HG02943 (cell line): Measurements from ENCODE around the gene GCAT.
"Not testable (repeated sequence)": the region's sequence is repeated elsewhere in the genome, so short reads cannot be mapped to it uniquely, and the experiment has no call there.

Experiments used
- ATAC-seq: cut with Tn5 transposase; IDR thresholded peaks from one replicate; pipeline ENCODE4 v1.9.1; 2021; ENCODE audit warnings: mild to moderate bottlenecking, low read depth, moderate library complexity; ENCODE audit not compliant: unreplicated experiment

The GCAT gene

GRCh38 chr22:37781434-37782059 lies 26.2 kb upstream of the GCAT start:
- no peak for ATAC-seq

GRCh38 chr22:37782340-37783168 lies 25.2 kb upstream of the GCAT start:
- no peak for ATAC-seq

DNA sequence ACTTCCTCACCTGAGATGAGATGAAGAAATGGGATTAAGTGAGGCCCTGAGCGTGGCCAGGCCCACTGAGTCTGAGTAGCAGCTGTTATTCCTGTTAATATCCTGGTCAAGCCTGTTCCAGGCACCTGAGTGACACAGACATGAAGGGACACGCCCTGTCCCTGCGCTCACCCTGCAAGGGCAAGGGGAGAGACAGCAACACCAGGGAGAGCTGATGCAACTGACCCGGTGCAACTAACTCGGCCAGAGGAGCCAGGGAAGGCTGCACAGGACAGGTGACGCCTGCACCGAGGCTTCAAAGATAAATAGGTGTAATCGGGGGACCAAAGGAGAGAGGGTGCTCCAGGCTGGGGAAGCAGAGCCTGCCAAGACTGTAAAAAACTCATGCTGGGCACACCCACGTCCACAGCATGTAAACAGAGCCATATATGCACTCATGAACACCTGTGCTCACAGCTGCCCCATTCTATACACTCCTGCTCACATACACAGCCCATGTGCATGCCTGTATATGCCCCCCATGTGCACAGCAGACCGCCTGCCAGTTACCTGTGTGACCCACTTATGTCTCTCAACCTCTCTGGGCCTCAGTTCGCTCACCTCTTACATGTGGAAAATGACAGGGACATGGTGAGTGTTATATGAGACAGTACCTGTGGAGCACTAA lies 22.8 kb upstream of the GCAT start:
- ATAC-seq = no peak

DNA sequence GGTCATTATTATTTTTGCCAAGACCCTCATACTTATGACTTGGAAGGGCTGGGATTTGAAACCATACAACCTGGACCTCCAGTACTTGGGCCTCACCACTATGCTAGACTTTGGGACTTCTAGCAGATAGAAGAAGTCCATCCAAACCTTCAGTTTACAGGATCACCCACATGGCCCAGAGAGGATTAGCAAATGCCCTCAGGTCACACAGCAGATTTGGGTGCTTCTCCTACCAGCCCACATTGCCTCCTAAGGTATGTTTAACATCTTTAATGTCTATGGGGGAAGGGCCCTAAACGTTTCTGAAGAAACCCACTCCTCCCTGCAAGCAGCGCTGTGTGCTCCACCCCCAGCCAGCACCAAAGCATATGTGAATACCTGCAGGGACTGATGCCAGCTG lies 17.5 kb upstream of the GCAT start:
- no peak for ATAC-seq

GRCh38 chr22:37792494-37792893 lies 15.2 kb upstream of the GCAT start:
- no peak for ATAC-seq

DNA sequence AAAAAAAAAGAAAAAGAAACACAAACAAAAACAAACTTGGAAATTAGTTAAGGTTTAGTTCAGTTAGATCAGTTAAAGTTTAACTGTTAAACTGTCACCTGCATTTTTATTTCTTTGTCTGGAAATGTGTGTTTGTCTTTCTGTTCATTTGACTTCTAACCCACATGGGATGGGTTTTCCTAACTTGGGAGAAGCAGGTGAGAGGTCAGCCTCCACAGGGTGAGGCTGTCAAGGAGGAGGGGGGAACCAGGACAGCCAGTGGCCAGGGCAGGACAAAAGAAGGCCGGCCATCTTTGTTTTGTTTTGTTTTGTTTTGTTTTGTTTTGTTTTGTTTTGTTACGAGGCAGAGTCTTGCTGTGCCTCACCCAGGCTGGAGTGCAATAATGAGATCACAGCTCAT lies 13.4 kb upstream of the GCAT start:
- no peak for ATAC-seq

GRCh38 chr22:37796079-37796478 lies 11.7 kb upstream of the GCAT start:
- no peak for ATAC-seq

- not testable (repeated sequence) for ATAC-seq
Measured at GRCh38 chr22:37797259-37797658, 10.5 kb upstream of the GCAT start.

- no peak for ATAC-seq
Measured at GRCh38 chr22:37797874-37798500, 9.7 kb upstream of the GCAT start.

DNA sequence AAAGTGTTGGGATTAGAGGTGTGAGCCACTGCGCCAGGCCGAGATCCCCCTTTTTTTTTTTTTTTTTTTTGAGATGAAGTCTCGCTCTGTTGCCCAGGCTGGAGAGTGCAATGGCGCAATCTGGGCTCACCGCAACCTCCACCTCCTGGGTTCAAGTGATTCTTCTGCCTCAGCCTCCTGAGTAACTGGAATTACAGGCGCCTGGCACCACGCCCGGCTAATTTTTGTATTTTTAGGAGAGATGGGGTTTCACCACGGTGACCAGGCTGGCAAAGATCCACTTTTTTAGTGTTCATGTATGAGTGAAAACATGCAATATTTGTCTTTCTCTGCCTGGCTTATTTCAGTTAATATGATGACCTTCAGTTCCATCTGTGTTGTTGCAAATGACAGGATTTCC lies 7.8 kb upstream of the GCAT start:
- not testable (repeated sequence) for ATAC-seq

DNA sequence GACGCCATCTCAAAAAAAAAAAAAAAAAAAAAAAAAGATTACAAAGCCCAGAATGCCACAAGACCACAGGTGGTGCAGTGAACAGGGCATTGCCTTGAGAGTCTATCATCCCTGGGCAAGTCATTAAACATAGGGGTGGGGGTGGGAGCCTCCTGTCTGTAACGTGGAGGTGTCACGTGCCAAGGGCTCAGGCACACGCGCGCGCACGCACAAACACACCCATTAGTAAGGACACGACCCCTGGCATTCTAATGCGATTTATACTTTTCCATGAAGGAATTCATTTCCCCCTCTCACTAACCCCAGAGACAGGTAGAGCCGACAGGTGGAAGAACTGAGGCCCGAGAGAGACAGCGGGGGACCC lies 5.8 kb upstream of the GCAT start:
- no peak for ATAC-seq

DNA sequence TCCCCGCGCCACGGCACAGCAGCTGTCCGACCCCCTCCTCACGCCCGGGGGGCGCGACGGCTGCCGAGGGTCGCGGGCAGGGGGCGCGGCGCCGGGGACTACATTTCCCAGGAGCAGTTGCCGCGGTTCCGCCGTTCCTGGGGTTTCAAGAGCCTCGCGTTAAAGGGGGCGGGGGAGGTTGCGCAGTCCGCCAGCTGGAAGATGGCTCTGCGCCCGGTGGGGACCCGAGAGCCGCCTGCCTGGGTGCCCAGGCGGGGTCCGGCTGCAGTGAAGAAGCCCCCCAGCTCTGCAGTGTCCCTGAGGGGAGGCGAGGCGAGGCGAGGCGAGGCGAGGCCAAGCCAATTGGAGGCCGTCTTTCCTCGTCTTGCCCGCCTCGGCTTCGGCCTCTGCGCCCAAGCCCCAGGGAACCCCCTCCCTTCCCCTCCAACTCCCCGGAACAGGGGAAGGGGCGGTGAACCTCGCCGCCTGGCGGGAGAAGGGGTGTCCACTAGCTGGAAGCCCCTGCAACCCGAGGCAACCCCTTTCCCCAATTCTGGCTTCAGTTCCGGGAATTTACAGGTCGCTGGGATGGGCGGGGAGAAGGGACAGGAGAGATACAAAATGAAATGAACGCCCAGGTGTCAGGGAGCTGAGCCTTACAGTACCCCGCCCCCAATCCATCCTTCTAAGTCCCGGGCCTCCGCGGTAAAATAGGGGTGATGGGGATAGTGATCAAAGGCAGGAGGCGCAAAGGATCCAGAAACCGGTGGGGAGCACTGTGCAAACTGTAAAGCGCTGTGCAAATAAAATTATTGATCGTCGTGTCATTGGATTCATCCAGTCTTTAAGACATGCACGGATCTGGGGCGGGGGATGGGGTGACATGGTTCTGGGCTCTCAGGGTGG lies 5.2 kb upstream of the GCAT start:
- no peak for ATAC-seq

DNA sequence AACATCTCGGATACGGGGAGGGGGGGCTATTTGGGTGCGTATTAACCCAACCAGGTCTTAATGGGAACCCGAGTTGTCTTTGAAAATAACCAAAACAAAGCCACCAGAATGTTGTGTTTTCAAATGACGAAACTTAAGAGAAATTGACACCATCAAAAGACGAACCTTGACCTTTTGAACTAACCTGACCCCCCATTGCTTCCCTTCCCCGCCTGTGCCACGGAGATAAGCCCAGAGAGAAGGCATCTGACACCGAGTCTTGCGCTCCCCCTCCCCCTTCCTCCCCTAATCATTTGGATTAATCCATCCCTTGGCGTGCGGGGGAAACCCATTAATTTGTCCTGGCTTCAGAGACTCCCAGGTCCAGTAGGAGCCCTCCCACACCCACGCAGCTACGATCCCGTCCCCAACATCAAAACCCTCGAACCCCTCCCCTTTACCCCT lies 4.5 kb upstream of the GCAT start:
- no peak for ATAC-seq

DNA sequence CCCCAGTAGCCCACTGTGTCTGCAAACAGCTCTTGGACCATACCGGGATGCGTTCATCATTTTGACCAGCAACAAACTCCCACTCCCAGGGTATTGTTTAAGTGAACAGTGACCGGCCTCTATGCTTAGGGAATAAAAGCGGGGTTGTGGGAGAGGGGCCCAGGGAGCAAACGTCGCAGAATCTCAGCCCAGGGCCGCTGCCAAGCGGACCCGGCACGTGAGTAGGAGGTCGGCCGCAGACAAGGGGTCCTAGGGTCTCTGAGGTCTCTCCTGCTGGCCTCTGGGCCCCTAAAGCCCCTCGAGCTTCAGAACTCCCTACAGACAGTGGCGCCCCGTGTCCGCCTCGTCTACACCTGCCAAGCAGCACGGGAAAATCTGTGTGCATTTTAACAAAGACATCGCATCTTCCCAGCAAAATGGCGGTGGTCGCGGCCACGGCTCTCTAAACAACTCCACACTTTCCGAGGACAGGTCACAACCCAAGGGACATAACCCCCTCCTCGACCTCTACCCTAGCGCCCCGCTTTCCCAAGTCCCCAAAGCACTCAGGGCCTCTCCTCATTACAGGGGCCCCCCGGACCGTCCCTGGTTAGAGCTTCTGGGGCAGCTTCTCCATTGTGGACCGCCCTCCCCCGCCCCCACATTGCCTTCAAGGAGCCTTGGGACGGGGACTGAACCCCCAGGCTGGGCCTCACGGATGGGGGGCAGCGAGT lies 3.9 kb upstream of the GCAT start:
- no peak for ATAC-seq

GRCh38 chr22:37804352-37804880 lies 3.3 kb upstream of the GCAT start:
- no peak for ATAC-seq

- no peak for ATAC-seq
Measured at GRCh38 chr22:37804881-37805809, 2.6 kb upstream of the GCAT start.

DNA sequence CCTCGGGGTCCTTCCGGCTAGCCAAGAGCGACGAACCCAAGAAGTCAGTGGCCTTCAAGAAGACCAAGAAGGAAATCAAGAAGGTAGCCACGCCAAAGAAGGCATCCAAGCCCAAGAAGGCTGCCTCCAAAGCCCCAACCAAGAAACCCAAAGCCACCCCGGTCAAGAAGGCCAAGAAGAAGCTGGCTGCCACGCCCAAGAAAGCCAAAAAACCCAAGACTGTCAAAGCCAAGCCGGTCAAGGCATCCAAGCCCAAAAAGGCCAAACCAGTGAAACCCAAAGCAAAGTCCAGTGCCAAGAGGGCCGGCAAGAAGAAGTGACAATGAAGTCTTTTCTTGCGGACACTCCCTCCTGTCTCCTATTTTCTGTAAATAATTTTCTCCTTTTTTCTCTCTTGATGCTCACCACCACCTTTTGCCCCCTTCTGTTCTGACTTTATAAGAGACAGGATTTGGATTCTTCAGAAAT lies 1.9 kb upstream of the GCAT start:
- ATAC-seq = no peak
